Right lobe of liver (tissue), 6 donors: ENCODE measurements around the gene XPR1. TPM values are rescaled to one million over a fixed set of nuclear protein-coding genes. Genes with fewer than 3 reads are reported as not detected.

Source experiments
- ATAC-seq, 4 donors: fragments of 200-7000 bp; cut with Tn5 transposase; one replicate each; pipeline ENCODE4 v1.9.1; 2020; ENCODE audit warnings: mild to moderate bottlenecking in 4 of 4, moderate library complexity in 4 of 4
- DNase-seq, 3 donors: peaks; one replicate each; pipeline ENCODE4 v3.0.0-alpha.2; 2020
- H3K27ac ChIP-seq, 3 donors: fragments of 200-600 bp; one replicate each; pipeline ENCODE4 v1.8.0; 2022
- H3K27me3 ChIP-seq, 2 donors: fragments of 200-600 bp; one replicate each; pipeline ENCODE4 v1.8.0; 2022
- H3K36me3 ChIP-seq, 4 donors: fragments of 200-600 bp; sonication (generic) in 1 of 4; one replicate each; pipeline versions ENCODE4 v1.5.1 to v1.8.0; 2017 to 2022; ENCODE audit warnings: control low read depth in 1 of 4
- H3K4me1 ChIP-seq, 4 donors: fragments of 200-600 bp; sonication (generic) in 1 of 4; one replicate each; pipeline versions ENCODE4 v1.5.1 to v1.8.0; 2017 to 2022; ENCODE audit warnings: control low read depth in 1 of 4
- H3K4me3 ChIP-seq, 3 donors: fragments of 200-600 bp; one replicate each; pipeline ENCODE4 v1.8.0; 2022
- H3K9me3 ChIP-seq, 4 donors: fragments of 200-600 bp; sonication (generic) in 1 of 4; one replicate each; pipeline versions ENCODE4 v1.5.1 to v1.8.0; 2017 to 2022; ENCODE audit warnings: control low read depth in 1 of 4
- POLR2A ChIP-seq: fragments of 450-650 bp; IDR thresholded peaks from one replicate; pipeline ENCODE4 v1.6.1; 2017; ENCODE audit warnings: antibody characterized with exemption, mild to moderate bottlenecking
- WGBS: methylation state at CpG from one replicate; pipeline ENCODE4 v1.1.6; 2018; ENCODE audit warnings: low coverage, low lambda C conversion rate; ENCODE audit not compliant: insufficient coverage; ENCODE audit errors: missing lambda C conversion rate; 5-methylcytosine and 5-hydroxymethylcytosine counted together
- intact Hi-C, 2 donors: fragments of 100-400 bp; cut with DNase I; formaldehyde crosslinking; loops; one replicate each; pipeline versions ENCODE4 v1.11.2 to v1.14.1; 2022
- total RNA-seq, 6 experiments: library from RNA; depleted of rRNA in 2 of 6; stranded (reverse); fragments of >200 nt in 2 of 6; fragmentation: NEBNext Ultra II Directional in 3 of 6; extraction: Animal tissue kit (Norgen Biotek cat#: 25700) in 3 of 6; gene quantifications; one replicate each; pipeline versions ENCODE4 v1.1.0 to v1.2.4, GENCODE V29; 2016 to 2023
- TF ChIP-seq, protein P1 (sequence below), 4 donors: fragments of 200-600 bp in 3 of 4; fragments of 450-650 bp in 1 of 4; IDR thresholded peaks; one replicate each; pipeline versions ENCODE4 v1.5.1 to v1.8.0; 2016 to 2022; ENCODE audit warnings: antibody characterized with exemption in 4 of 4, mild to moderate bottlenecking in 2 of 4
- donor health status: DM: no; HTN: yes; CAD: no.
- donor health status: DM: no; HTN: no; CAD: no.
- donor health status: DM: no; HTN: no; CAD: no.
- donor health status: DM: no; HTN: yes; CAD: no.
- donor health status: DM: no; HTN: yes; CAD: no.

XPR1 gene
- total RNA-seq, 6 experiments from 2014 or later, result 5.9 to 10.0 (median 9.0) TPM

DNA sequence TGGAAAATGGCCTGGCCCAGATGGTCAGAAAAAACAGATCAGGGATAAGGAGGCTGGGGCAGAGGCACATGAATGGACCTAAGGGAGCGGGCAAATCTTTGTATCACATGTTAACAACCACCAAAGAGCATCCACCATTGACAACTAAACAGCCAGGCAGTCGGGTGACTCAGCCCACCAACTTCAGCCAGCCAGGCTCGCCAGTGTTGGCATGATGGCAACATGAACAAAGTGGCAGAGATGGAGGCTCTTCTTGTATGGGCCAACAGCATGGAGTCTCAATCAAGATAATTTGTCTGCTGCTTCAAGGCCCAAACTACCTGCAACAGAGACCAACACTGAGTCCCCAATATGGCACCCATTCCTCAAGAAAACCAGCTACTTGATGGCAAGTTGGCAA, 264.3 kb downstream of the XPR1 start:
- TF ChIP-seq, protein P1, sequence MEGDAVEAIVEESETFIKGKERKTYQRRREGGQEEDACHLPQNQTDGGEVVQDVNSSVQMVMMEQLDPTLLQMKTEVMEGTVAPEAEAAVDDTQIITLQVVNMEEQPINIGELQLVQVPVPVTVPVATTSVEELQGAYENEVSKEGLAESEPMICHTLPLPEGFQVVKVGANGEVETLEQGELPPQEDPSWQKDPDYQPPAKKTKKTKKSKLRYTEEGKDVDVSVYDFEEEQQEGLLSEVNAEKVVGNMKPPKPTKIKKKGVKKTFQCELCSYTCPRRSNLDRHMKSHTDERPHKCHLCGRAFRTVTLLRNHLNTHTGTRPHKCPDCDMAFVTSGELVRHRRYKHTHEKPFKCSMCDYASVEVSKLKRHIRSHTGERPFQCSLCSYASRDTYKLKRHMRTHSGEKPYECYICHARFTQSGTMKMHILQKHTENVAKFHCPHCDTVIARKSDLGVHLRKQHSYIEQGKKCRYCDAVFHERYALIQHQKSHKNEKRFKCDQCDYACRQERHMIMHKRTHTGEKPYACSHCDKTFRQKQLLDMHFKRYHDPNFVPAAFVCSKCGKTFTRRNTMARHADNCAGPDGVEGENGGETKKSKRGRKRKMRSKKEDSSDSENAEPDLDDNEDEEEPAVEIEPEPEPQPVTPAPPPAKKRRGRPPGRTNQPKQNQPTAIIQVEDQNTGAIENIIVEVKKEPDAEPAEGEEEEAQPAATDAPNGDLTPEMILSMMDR (IDR thresholded peaks at IDR 0.05), result no peak
- TF ChIP-seq POLR2A, result no peak
- Histone ChIP-seq H3K4me3 (no peak overlapping the region), H3K36me3 (no peaks in the 10 kb centered on the region), H3K9me3 (no peaks in the 10 kb centered on the region), H3K27ac (no peak overlapping the region), H3K27me3 (no peaks in the 10 kb centered on the region), H3K4me1 (no peaks in the 10 kb centered on the region)
- intact Hi-C loops, result no loop called here
- DNase-seq (no peak), ATAC-seq (no peak)
- WGBS, result 100% methylated on average over 1 of the region's 3 CpGs

DNA sequence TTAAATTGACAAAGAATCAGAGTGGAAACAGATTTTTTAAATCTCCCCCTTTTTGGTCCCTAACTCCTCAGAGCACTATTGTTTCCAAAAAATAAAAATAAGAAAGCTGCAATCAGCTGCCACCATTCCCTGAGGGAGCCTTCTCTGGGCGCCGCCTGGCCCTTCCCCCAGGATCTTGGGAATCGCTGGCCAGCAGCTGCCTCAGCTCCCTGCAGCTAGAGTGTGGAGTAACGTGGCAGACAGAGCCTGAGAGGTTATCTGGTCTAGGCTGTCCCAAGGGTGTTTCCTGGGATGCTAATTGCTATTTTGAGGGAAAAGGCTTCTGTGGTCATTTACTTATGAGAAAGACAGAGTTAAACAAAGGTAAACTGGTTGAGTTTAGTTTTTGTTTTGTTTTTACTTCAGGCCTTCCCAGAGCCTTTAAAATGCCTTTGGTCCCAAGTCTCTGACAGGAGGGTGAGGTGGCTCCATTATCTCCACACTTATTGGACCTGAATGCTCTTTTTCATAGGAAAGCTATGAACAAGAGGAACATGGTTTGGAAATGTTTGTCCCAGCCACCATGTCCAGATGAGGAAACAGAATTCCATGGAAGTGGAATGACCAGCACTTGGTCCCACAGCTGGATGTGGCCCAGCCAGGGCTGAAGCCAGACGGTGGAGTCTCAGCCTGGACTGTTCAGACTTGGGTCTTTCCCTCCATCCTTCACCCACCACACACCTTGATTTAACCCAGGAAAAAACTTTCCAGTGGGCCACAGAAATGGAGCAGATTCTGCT, 266.8 kb downstream of the XPR1 start:
- ATAC-seq, result peak in 1 of 4 donors; percentile 55
- intact Hi-C loops, result no loop called here
- no peak for DNase-seq

DNA sequence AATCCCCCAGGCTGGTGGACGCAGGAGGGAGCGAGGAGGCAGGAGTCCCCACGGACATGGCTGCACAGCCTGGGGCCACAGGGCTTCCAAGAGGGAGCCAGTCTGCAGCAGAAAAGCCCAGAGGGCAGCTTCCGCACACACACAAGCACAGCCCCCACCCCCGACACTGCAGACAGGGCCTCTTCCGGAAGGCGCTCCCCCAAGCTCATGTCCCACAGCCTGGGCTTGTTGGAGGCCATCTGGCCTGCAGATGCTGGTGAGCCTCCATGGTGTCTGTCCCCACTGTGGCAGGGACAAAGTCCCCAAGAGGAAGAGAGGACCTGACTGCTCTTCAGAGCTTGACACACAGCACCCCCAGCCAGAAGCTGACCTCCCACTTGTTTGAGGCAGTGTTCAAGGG, 267.4 kb downstream of the XPR1 start:
- no peak overlapping the region for H3K4me3 ChIP-seq
- no peaks in the 10 kb centered on the region for H3K36me3 ChIP-seq
- intact Hi-C loops, result no loop called here
- TF ChIP-seq POLR2A, result no peak
- TF ChIP-seq, protein P1 (IDR thresholded peaks at IDR 0.05), result no peak
- 92% methylated on average over 2 of the region's 7 CpGs for WGBS
- no peak overlapping the region for H3K27ac ChIP-seq
- no peaks in the 10 kb centered on the region for H3K27me3 ChIP-seq
- H3K9me3 ChIP-seq, result no peaks in the 10 kb centered on the region
- ATAC-seq, result no peak
- no peaks in the 10 kb centered on the region for H3K4me1 ChIP-seq
- no peak for DNase-seq

More for the DNA sequence above, 266.8 kb downstream of the XPR1 start:
- WGBS, result 65% methylated on average over 4 of the region's 5 CpGs
- TF ChIP-seq POLR2A, result no peak
- TF ChIP-seq, protein P1 (IDR thresholded peaks at IDR 0.05), result no peak
- no peaks in the 10 kb centered on the region for H3K9me3 ChIP-seq
- H3K36me3 ChIP-seq, result no peaks in the 10 kb centered on the region
- H3K4me1 ChIP-seq, result no peaks in the 10 kb centered on the region
- H3K27ac ChIP-seq, result no peak overlapping the region
- no peak overlapping the region for H3K4me3 ChIP-seq
- H3K27me3 ChIP-seq, result no peaks in the 10 kb centered on the region

DNA sequence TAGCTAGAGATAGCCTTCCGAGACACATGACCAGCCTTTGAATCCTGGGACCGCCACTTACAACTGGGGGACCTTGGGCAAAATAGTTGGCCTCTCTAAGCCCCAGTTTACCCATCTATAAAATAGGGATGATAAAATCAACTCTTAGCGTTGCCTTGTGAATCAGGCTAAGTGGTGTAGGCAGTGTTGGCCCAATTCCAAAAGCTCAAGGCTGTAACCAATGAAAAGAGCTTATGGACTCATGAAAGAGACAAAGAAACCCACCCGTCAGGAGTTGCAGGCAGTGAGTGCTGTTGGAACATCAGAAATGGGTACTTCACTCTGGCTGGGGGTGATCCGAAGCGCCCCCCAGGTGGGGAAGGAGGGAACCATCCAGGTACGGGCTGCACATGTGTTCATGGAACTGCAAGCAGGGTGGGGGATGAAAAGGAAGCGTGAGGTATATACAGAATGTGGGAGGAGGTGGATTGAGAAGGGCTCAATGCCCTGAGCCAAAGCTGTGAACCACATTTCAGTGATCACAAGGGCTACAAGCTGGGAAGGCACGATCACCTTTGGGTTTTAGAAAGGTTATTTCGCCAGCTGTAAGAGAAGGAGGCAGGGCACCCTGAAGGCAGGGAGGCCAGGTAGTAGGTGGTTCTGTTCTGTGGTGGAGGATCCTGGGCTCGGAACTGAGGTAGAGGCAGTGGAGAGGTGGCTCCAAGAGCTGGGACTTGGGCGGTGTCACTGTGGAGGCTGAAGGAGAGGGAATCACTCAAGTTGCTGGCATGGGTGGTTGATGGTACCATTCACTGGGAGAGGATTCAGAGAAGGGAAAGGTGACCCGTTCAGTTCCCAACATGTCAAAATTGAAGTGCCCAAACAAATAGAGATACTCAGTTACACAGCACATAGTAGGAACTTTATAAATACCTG, 269.5 kb downstream of the XPR1 start:
- Histone ChIP-seq H3K36me3 (no peaks in the 10 kb centered on the region), H3K9me3 (no peaks in the 10 kb centered on the region), H3K4me1 (no peaks in the 10 kb centered on the region), H3K4me3 (no peak overlapping the region), H3K27ac (no peak overlapping the region), H3K27me3 (no peaks in the 10 kb centered on the region)
- TF ChIP-seq POLR2A, result no peak
- TF ChIP-seq, protein P1 (IDR thresholded peaks at IDR 0.05), result no peak
- ATAC-seq (no peak), DNase-seq (no peak)
- 76% methylated on average over 10 of the region's 13 CpGs for WGBS
- intact Hi-C loops, result no loop called here
